B cell (primary cell): ENCODE results near the gene MVB12B.

Experiments used
- CTCF ChIP-seq: fragments of 200-600 bp; IDR thresholded peaks from one replicate; pipeline ENCODE4 v1.8.0; 2022; ENCODE audit warnings: antibody characterized with exemption, mild to moderate bottlenecking
- EZH2 ChIP-seq: IDR thresholded peaks from 2 replicates; pipeline ENCODE4 v1.6.1; 2012; ENCODE audit warnings: borderline replicate concordance, low read depth, mild to moderate bottlenecking, moderate library complexity, low read length; ENCODE audit not compliant: insufficient read depth, poor library complexity, severe bottlenecking

GRCh38 chr9:126429190-126429589, 102.6 kb downstream of the MVB12B start:
- TF ChIP-seq EZH2 (no peak), CTCF (no peak)
